ENCODE results near the gene ZKSCAN3. TPM values are rescaled to one million over a fixed set of nuclear protein-coding genes. Genes with fewer than 3 reads are reported as not detected.

ZKSCAN3 gene
- total RNA-seq, 1 experiment from 2014 or later: 1.9 TPM

DNA sequence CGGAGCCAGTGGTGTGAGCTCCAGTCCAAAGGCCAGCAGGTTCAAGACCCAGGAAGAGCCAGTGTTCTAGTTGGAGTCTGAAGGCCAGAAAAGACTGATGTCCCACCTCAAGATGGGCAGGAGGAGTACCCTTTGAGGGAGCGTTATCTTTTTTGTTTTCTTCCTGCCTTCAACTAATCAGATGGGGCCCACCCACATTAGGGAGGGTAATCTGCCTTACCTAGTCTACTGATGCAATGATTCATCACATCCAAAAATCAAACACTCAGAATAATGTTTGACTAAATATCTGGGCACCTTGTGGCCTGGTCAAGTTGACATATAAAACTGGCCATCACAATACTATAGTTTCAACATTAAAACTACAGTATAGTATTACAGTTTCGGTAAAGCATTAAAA lies 19.7 kb downstream of the ZKSCAN3 start:
- no peak for DNase-seq
- Histone ChIP-seq H3K27me3 (ENCODE audit: low read length) (no peaks in the 10 kb centered on the region), H3K4me3 (ENCODE audit: low read length) (no peak overlapping the region), H3K27ac (ENCODE audit: low read length) (no peak overlapping the region), H3K9me2 (replicated peaks; ENCODE audit: low read length) (no peaks in the 10 kb centered on the region), H3K4me2 (ENCODE audit: low read length) (no peak overlapping the region), H3K9ac (ENCODE audit: low read length) (no peak overlapping the region), H3F3A (ENCODE audit: low read length, unreplicated experiment) (no peaks in the 10 kb centered on the region), H4K20me1 (ENCODE audit: low read length) (no peaks in the 10 kb centered on the region), H3K9me3 (ENCODE audit: low read length) (no peaks in the 10 kb centered on the region), H3K36me3 (ENCODE audit: low read depth, low read length) (0 out of 2 replicates have a peak, but pooled peaks cover 7% of the 10 kb centered on the region), H3K4me1 (ENCODE audit: insufficient read depth, low read length) (no peaks in the 10 kb centered on the region), H2AFZ (ENCODE audit: low read length) (no peak overlapping the region), H3K79me2 (ENCODE audit: low read length) (no peaks in the 10 kb centered on the region)
- TF ChIP-seq, protein P1, sequence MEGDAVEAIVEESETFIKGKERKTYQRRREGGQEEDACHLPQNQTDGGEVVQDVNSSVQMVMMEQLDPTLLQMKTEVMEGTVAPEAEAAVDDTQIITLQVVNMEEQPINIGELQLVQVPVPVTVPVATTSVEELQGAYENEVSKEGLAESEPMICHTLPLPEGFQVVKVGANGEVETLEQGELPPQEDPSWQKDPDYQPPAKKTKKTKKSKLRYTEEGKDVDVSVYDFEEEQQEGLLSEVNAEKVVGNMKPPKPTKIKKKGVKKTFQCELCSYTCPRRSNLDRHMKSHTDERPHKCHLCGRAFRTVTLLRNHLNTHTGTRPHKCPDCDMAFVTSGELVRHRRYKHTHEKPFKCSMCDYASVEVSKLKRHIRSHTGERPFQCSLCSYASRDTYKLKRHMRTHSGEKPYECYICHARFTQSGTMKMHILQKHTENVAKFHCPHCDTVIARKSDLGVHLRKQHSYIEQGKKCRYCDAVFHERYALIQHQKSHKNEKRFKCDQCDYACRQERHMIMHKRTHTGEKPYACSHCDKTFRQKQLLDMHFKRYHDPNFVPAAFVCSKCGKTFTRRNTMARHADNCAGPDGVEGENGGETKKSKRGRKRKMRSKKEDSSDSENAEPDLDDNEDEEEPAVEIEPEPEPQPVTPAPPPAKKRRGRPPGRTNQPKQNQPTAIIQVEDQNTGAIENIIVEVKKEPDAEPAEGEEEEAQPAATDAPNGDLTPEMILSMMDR (conservative IDR thresholded peaks at IDR 0.05; ENCODE audit: low read depth, low read length): no peak
- TF ChIP-seq EZH2 (IDR thresholded peaks at IDR 0.05; ENCODE audit: low read length, unreplicated experiment): no peak
- no peak for TF ChIP-seq EZH2phosphoT487 (IDR thresholded peaks at IDR 0.05; ENCODE audit: borderline replicate concordance, low read length)
- no TSS peak for BruUV-seq (replicated peaks)
- ATAC-seq: no peak
- ChIA-PET POLR2A (ENCODE audit: unreplicated experiment) (no interaction called here), CTCF (no interaction called here)
- intact Hi-C loops (cut with micrococcal nuclease): no loop called here

DNA sequence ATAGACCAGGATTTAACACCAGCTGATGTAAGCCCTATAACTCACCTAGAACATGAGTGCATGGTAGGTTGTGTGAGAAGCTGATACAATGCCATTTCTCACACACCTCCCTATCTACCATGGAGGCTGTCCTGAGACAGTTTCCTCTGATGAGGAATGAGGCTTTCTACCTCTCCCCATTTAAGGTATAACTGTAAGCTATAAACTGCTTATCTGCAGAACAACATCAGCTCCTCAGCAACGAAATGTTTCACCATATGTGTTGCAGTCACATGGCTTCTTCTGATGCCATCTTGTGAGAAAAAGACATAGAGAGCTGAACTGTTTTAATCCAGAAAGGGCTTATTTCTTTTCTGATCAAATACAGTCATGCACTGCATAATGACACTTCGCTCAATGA lies 20.7 kb downstream of the ZKSCAN3 start:
- TF ChIP-seq, protein P1 (conservative IDR thresholded peaks at IDR 0.05; ENCODE audit: low read depth, low read length): no peak
- TF ChIP-seq EZH2 (IDR thresholded peaks at IDR 0.05; ENCODE audit: low read length, unreplicated experiment) (no peak), EZH2phosphoT487 (IDR thresholded peaks at IDR 0.05; ENCODE audit: borderline replicate concordance, low read length) (no peak)
- DNase-seq (no peak), ATAC-seq (no peak)
- Histone ChIP-seq H3K9me3 (ENCODE audit: low read length) (no peaks in the 10 kb centered on the region), H3K4me1 (ENCODE audit: insufficient read depth, low read length) (no peaks in the 10 kb centered on the region), H3K9me2 (replicated peaks; ENCODE audit: low read length) (no peaks in the 10 kb centered on the region), H3K79me2 (ENCODE audit: low read length) (no peaks in the 10 kb centered on the region), H3K27me3 (ENCODE audit: low read length) (no peaks in the 10 kb centered on the region), H3K9ac (ENCODE audit: low read length) (no peak overlapping the region), H4K20me1 (ENCODE audit: low read length) (no peaks in the 10 kb centered on the region), H3K4me3 (ENCODE audit: low read length) (no peak overlapping the region), H3K27ac (ENCODE audit: low read length) (no peak overlapping the region), H3F3A (ENCODE audit: low read length, unreplicated experiment) (no peaks in the 10 kb centered on the region), H3K4me2 (ENCODE audit: low read length) (no peak overlapping the region), H3K36me3 (ENCODE audit: low read depth, low read length) (0 out of 2 replicates have a peak, but pooled peaks cover 3% of the 10 kb centered on the region), H2AFZ (ENCODE audit: low read length) (no peak overlapping the region)
- POLR2A ChIA-PET (ENCODE audit: unreplicated experiment): no interaction called here
- CTCF ChIA-PET: interaction anchor here (0.5 kb wide), 1 partner anchor 1724 kb away, joined by 8 read pairs; no protein-coding TSS in a partner anchor
- intact Hi-C loops (cut with micrococcal nuclease): no loop called here
- BruUV-seq (replicated peaks): no TSS peak

DNA sequence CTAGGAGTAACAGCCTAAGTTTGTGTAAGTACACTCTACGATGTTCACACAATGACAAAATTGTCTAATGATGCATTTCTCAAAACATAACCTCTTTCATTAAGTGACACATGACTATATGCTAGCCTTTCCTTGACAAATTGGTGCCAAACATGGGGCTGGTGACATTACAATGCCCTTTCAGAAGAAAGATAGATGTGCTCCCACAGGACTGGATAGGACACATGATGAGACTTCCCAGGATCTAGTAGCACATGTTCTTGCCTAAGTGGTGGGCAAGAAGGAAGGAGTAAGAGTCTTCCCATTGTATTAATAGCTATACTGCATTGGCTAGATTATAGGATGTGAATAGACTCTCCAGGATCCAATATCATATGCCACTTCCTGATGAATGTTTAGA lies 21.5 kb downstream of the ZKSCAN3 start:
- no peaks in the 10 kb centered on the region for H3K79me2 ChIP-seq (ENCODE audit: low read length)
- ChIA-PET POLR2A (ENCODE audit: unreplicated experiment) (no interaction called here), CTCF (no interaction called here)
- intact Hi-C loops (cut with micrococcal nuclease): no loop called here
- no peak overlapping the region for H3K4me3 ChIP-seq (ENCODE audit: low read length)
- H3F3A ChIP-seq (ENCODE audit: low read length, unreplicated experiment): no peaks in the 10 kb centered on the region
- H3K27me3 ChIP-seq (ENCODE audit: low read length): no peaks in the 10 kb centered on the region
- H4K20me1 ChIP-seq (ENCODE audit: low read length): no peaks in the 10 kb centered on the region
- no peak for ATAC-seq
- no peak for TF ChIP-seq EZH2 (IDR thresholded peaks at IDR 0.05; ENCODE audit: low read length, unreplicated experiment)
- TF ChIP-seq, protein P1 (conservative IDR thresholded peaks at IDR 0.05; ENCODE audit: low read depth, low read length): no peak
- no peak for TF ChIP-seq EZH2phosphoT487 (IDR thresholded peaks at IDR 0.05; ENCODE audit: borderline replicate concordance, low read length)
- no peak overlapping the region for H3K27ac ChIP-seq (ENCODE audit: low read length)
- no peaks in the 10 kb centered on the region for H3K9me2 ChIP-seq (replicated peaks; ENCODE audit: low read length)
- no peaks in the 10 kb centered on the region for H3K4me1 ChIP-seq (ENCODE audit: insufficient read depth, low read length)
- H2AFZ ChIP-seq (ENCODE audit: low read length): no peak overlapping the region
- no peaks in the 10 kb centered on the region for H3K36me3 ChIP-seq (ENCODE audit: low read depth, low read length)
- no peak overlapping the region for H3K9ac ChIP-seq (ENCODE audit: low read length)
- TSS peak; percentile 11 for BruUV-seq (replicated peaks)
- DNase-seq: no peak
- no peak overlapping the region for H3K4me2 ChIP-seq (ENCODE audit: low read length)
- no peaks in the 10 kb centered on the region for H3K9me3 ChIP-seq (ENCODE audit: low read length)
